ENCODE measurements around the gene EYS. TPM values are rescaled to one million over a fixed set of nuclear protein-coding genes. Genes with fewer than 3 reads are reported as not detected.

Gene EYS
- polyA plus RNA-seq, 3 donors = 0.51 to 0.69 (median 0.65) TPM

- no peak for DNase-seq (ENCODE audit: low read depth in 3 of 3, low spot score in 2 of 3)
Measured at GRCh38 chr6:63673692-63674091, 2033.3 kb downstream of the EYS start.

- DNase-seq (ENCODE audit: low read depth in 3 of 3, low spot score in 2 of 3) = no peak
Measured at GRCh38 chr6:63672582-63673129, 2034.4 kb downstream of the EYS start.

- DNase-seq (ENCODE audit: low read depth in 3 of 3, low spot score in 2 of 3) = no peak
Measured at GRCh38 chr6:63671098-63671754, 2035.8 kb downstream of the EYS start.

All from right renal cortex interstitium (tissue), 3 donors.